ENCODE measurements around the gene CMSS1. TPM values are rescaled to one million over a fixed set of nuclear protein-coding genes. Genes with fewer than 3 reads are reported as not detected.

The CMSS1 gene
- total RNA-seq, 1 donor from 2014 or later: 41.1 TPM

DNA sequence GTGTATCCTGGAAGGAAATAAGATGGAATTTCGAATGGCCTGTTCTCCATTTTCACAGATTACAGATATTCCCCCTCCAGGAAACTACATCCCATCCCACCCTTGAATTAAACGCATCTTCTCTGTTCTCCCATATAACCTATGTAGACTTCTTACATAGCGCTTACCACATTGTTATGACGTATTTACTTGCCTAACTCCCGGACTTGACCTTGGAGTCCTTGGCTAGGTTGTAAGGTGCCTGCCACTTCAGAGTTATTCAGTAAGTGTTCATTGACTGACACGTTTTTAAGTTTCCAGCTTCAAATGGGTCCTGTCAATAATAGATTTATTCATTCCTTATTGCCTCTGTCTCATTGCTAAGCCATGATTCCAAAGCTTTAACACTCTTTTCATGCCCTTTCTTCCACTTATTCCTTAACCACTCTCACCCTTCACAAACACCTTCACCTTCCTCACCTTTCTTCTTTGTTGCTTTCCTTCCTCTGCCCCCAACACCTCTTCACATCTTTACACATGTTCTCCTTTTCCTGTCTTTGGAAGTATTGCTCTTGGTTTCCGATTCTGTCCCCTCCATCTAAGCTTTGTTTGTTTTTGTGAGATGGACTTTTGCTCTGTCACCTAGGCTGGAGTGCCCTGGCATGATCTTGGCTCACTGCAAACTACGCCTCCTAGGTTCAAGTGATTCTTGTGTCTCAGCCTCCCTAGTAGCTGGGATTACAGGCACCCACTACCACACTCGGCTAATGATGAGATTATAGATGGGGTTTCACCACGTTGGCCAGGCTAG lies 138.3 kb downstream of the CMSS1 start:
- no peaks in the 10 kb centered on the region for H3K36me3 Mint-ChIP-seq (ENCODE audit: low read depth)

GRCh38 chr3:99957151-99957796 lies 139.6 kb downstream of the CMSS1 start:
- ChIA-PET CTCF (no interaction called here), POLR2A (no interaction called here)
- H3K9me3 Mint-ChIP-seq: no peaks in the 10 kb centered on the region
- DNase-seq (no peak), ATAC-seq (ENCODE audit: low read depth) (no peak)
- intact Hi-C loops (cut with micrococcal nuclease): no loop called here
- H3K4me3 Mint-ChIP-seq: no peak overlapping the region
- H3K27me3 Mint-ChIP-seq: no peaks in the 10 kb centered on the region
- no peak for TF ChIP-seq CTCF (IDR thresholded peaks at IDR 0.05)
- peaks cover 14% of the 10 kb centered on the region for H3K4me1 Mint-ChIP-seq
- H3K36me3 Mint-ChIP-seq (ENCODE audit: low read depth): peaks cover 4% of the 10 kb centered on the region
- H3K27ac Mint-ChIP-seq: no peak overlapping the region

More for the DNA sequence above, 138.3 kb downstream of the CMSS1 start:
- DNase-seq (no peak), ATAC-seq (ENCODE audit: low read depth) (no peak)
- ChIA-PET CTCF (no interaction called here), POLR2A (no interaction called here)
- H3K4me1 Mint-ChIP-seq: peaks cover 14% of the 10 kb centered on the region
- intact Hi-C loops (cut with micrococcal nuclease): no loop called here
- no peak overlapping the region for H3K4me3 Mint-ChIP-seq
- no peak overlapping the region for H3K27ac Mint-ChIP-seq
- H3K9me3 Mint-ChIP-seq: no peaks in the 10 kb centered on the region
- H3K27me3 Mint-ChIP-seq: no peaks in the 10 kb centered on the region
- TF ChIP-seq CTCF (IDR thresholded peaks at IDR 0.05): no peak

DNA sequence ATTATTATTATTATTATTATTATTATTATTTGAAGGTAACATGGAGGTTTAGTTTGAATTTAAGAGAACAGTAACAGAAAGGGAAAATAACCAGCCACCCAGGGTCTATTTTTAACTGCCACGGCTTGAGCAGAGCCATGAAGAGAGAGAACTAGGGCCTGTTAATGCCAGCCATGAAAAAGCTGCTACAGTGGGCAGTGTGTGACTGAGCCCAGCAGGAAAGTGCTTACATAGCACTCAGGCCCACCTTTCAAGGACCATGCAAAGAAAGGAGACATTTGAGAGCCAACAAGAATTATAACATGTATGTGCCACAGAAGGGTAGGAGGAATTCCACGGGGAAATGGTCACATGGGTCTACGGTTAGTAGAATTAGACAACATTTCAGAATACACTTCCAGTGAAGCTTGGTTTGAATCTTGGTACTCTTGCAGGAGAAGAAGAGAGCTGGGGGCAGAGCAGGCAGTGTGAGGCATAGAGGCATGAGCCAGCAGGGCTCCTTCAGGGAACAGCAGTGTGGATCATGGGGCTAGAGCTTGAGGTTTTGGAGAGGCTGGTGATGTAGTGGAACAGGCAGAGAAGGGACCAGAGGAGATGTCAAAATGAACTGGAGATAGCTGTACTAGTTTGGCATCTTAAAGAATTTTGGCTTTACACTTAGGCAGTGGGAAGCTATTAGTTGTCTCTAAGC lies 140.7 kb downstream of the CMSS1 start:
- no peak overlapping the region for H3K27ac Mint-ChIP-seq
- DNase-seq: no peak
- H3K36me3 Mint-ChIP-seq (ENCODE audit: low read depth): peaks cover 6% of the 10 kb centered on the region
- ChIA-PET CTCF (no interaction called here), POLR2A (interaction anchor here (0.7 kb wide), 1 partner anchor 29 kb away, joined by 3 read pairs; no protein-coding TSS in a partner anchor)
- H3K4me3 Mint-ChIP-seq: no peak overlapping the region
- peaks cover 13% of the 10 kb centered on the region for H3K4me1 Mint-ChIP-seq
- no peak for TF ChIP-seq CTCF (IDR thresholded peaks at IDR 0.05)
- no peaks in the 10 kb centered on the region for H3K9me3 Mint-ChIP-seq
- no peaks in the 10 kb centered on the region for H3K27me3 Mint-ChIP-seq
- intact Hi-C loops (cut with micrococcal nuclease): no loop called here
- no peak for ATAC-seq (ENCODE audit: low read depth)

DNA sequence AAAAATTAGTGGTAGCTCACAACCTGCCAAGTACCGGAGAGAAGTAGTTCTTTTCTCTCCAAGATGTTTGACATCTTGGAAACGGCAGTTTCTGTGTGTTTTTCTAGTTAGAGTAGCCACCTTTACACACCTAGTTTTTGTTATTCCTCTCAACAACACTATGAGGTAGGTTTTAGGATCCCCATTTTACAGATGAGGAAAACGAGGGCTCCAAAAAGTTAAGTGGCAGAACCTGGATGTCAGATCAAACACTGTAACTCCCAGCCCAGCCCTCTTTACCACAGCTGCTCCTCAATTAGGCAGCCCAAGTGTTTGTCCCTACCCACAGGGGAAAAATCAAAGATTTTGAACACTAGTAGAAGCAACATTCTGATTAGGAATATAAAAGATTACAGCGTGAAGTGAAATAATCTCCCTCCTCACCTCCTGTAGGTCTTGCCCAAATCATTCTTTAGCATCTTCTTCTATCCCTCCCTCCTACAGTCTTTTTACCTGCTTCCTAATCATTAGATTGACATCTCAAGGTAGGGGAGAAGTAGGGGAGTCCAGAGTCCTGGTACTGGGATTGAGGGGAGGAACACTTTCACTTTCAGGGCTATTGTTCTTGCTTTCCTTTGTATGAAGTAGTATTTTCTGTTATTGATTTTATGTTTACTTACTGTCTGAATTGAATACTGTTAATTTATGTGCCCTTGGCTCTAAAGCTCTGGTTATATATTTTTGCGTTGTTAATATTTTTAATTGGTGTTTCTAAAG lies 142.6 kb downstream of the CMSS1 start:
- intact Hi-C loops (cut with micrococcal nuclease): no loop called here
- ChIA-PET CTCF (interaction anchor here (0.6 kb wide), 1 partner anchor 129 kb away, joined by 3 read pairs; no protein-coding TSS in a partner anchor), POLR2A (no interaction called here)
- TF ChIP-seq CTCF (IDR thresholded peaks at IDR 0.05): no peak
- H3K27ac Mint-ChIP-seq: no peak overlapping the region
- H3K27me3 Mint-ChIP-seq: no peaks in the 10 kb centered on the region
- no peak overlapping the region for H3K4me3 Mint-ChIP-seq
- no peaks in the 10 kb centered on the region for H3K9me3 Mint-ChIP-seq
- DNase-seq (no peak), ATAC-seq (ENCODE audit: low read depth) (no peak)
- H3K36me3 Mint-ChIP-seq (ENCODE audit: low read depth): peaks cover 6% of the 10 kb centered on the region
- H3K4me1 Mint-ChIP-seq: peaks cover 13% of the 10 kb centered on the region

Data from activated B cell treated with CpG ODN at 0.5 μM for 24 hours (primary cell).